HCT116 (cell line): ENCODE measurements around the gene RASIP1. TPM values are rescaled to one million over a fixed set of nuclear protein-coding genes. Genes with fewer than 3 reads are reported as not detected.

Source experiments
- ATAC-seq: fragments of 200-7000 bp; cut with Tn5 transposase; 2 replicates; pipeline ENCODE4 v1.9.1; 2020; ENCODE audit warnings: mild to moderate bottlenecking, moderate library complexity
- BruUV-seq: library from RNA; stranded (reverse); fragments of 400-500 nt; replicated peaks from 2 replicates; lab custom pipeline; 2021; lab: Mats Ljungman, UMichigan
- CTCF ChIA-PET: fragments of 300-600 bp; sonication (Branson Sonifier 250); formaldehyde crosslinking; loops from one replicate; lab custom pipeline; 2021; ENCODE audit warnings: antibody characterized with exemption; lab: Charles Lee
- POLR2A ChIA-PET: fragments of 300-600, 350-600 bp; sonication (Branson Sonifier 250); formaldehyde crosslinking; loops from one replicate; lab custom pipeline; 2021; ENCODE audit warnings: antibody characterized with exemption; lab: Charles Lee
- RAD21 ChIA-PET, 2 experiments: fragments of 300-600 bp; sonication (Branson Sonifier 250); formaldehyde crosslinking; loops; one replicate each; lab custom pipeline; 2023; ENCODE audit warnings: low total read pairs in 2 of 2; ENCODE audit not compliant: uncharacterized antibody in 2 of 2, unreplicated experiment in 2 of 2, low non-redundant PET in 1 of 2; lab: Charles Lee
- DNase-seq: peaks from one replicate; pipeline ENCODE4 v3.0.0-alpha.2; 2010; ENCODE audit warnings: low read depth, low spot score
- H2AFZ ChIP-seq: fragments of 200-600 bp; shearing (Covaris generic), sonication (generic); 2 replicates; pipeline ENCODE4 v1.6.1; 2017; ENCODE audit warnings: low read depth, mixed run types, mixed read lengths, antibody characterized with exemption, low read length; ENCODE audit not compliant: poor library complexity, severe bottlenecking
- H3K27ac ChIP-seq: 2 replicates; pipeline ENCODE4 v1.5.1; 2012; ENCODE audit warnings: low read depth, low read length
- H3K27me3 ChIP-seq: fragments of 200-600 bp; sonication (generic); 2 replicates; pipeline ENCODE4 v1.6.1; 2016; ENCODE audit warnings: mixed run types, low read length, mixed read lengths; ENCODE audit not compliant: insufficient read depth
- H3K36me3 ChIP-seq, 2 experiments: fragments of 200-500 bp in 1 of 2; fragments of 200-600 bp in 1 of 2; sonication (Bioruptor generic) in 1 of 2; sonication (generic) in 1 of 2; 2 replicates each; pipeline versions ENCODE4 v1.5.1 to v1.6.1; 2014 to 2016; ENCODE audit warnings: low read length in 2 of 2, inconsistent platforms in 1 of 2, mixed read lengths in 1 of 2, mixed run types in 1 of 2; ENCODE audit not compliant: insufficient read depth in 2 of 2, control insufficient read depth in 1 of 2
- H3K4me1 ChIP-seq, 2 experiments: fragments of 200-600 bp in 1 of 2; sonication (generic) in 1 of 2; 2 replicates each; pipeline versions ENCODE4 v1.5.1 to v1.6.1; 2012 to 2017; ENCODE audit warnings: low read length in 2 of 2, inconsistent platforms in 1 of 2, mild to moderate bottlenecking in 1 of 2, mixed read lengths in 1 of 2, mixed run types in 1 of 2, moderate library complexity in 1 of 2; ENCODE audit not compliant: insufficient read depth in 2 of 2, control insufficient read depth in 1 of 2
- H3K4me2 ChIP-seq: fragments of 200-600 bp; sonication (generic); 2 replicates; pipeline ENCODE4 v1.6.1; 2017; ENCODE audit warnings: mixed run types, low read length, mixed read lengths
- H3K4me3 ChIP-seq, 2 experiments: fragments of 200-600 bp in 1 of 2; sonication (generic) in 1 of 2; replicated peaks in 1 of 2; 2 replicates each; pipeline ENCODE4 v1.5.1; 2011 to 2016; ENCODE audit warnings: low read length in 2 of 2, control low read depth in 1 of 2, low read depth in 1 of 2, mild to moderate bottlenecking in 1 of 2, mixed read lengths in 1 of 2, mixed run types in 1 of 2
- H3K79me2 ChIP-seq: fragments of 200-600 bp; sonication (generic); 2 replicates; pipeline ENCODE4 v1.6.1; 2017; ENCODE audit warnings: mild to moderate bottlenecking, mixed run types, low read length, moderate library complexity, mixed read lengths; ENCODE audit not compliant: insufficient read depth
- H3K9ac ChIP-seq: fragments of 200-600 bp; sonication (generic); 2 replicates; pipeline ENCODE4 v1.6.1; 2016; ENCODE audit warnings: low read length, mixed read lengths
- H3K9me2 ChIP-seq: fragments of 200-600 bp; sonication (generic), shearing (Covaris generic); 2 replicates; pipeline ENCODE4 v1.6.1; 2017; ENCODE audit warnings: mixed run types, mild to moderate bottlenecking, moderate library complexity; ENCODE audit not compliant: insufficient read depth
- H3K9me3 ChIP-seq, 2 experiments: fragments of 200-500 bp in 1 of 2; fragments of 200-600 bp in 1 of 2; sonication (Bioruptor generic) in 1 of 2; sonication (generic) in 1 of 2; 2 replicates each; pipeline ENCODE4 v1.6.1; 2014 to 2017; ENCODE audit warnings: low read length in 2 of 2, mixed read lengths in 2 of 2, inconsistent platforms in 1 of 2, low read depth in 1 of 2, mild to moderate bottlenecking in 1 of 2, mixed run types in 1 of 2, moderate library complexity in 1 of 2; ENCODE audit not compliant: control insufficient read depth in 1 of 2, insufficient read depth in 1 of 2
- H4K20me1 ChIP-seq: fragments of 200-600 bp; sonication (generic), shearing (Covaris generic); 2 replicates; pipeline ENCODE4 v1.6.1; 2017; ENCODE audit warnings: mixed run types, mild to moderate bottlenecking, moderate library complexity; ENCODE audit not compliant: insufficient read depth
- ATF3 ChIP-seq: IDR thresholded peaks from 2 replicates; pipeline ENCODE4 v1.6.1; 2012
- CEBPB ChIP-seq: IDR thresholded peaks from 2 replicates; pipeline ENCODE4 v1.6.1; 2012; ENCODE audit warnings: low read depth
- CTCF ChIP-seq, 3 experiments: fragments of 200-600 bp in 1 of 3; sonication (generic) in 1 of 3; IDR thresholded peaks in 2 of 3; conservative IDR thresholded peaks in 1 of 3; 2 replicates each; pipeline ENCODE4 v1.5.1; 2012 to 2017; ENCODE audit warnings: low read depth in 2 of 3, low read length in 2 of 3, antibody characterized with exemption in 1 of 3, borderline replicate concordance in 1 of 3, control low read depth in 1 of 3, mild to moderate bottlenecking in 1 of 3, mixed read lengths in 1 of 3, mixed run types in 1 of 3, moderate library complexity in 1 of 3; ENCODE audit not compliant: insufficient read depth in 1 of 3
- ELF1 ChIP-seq: IDR thresholded peaks from 2 replicates; pipeline ENCODE4 v1.6.1; 2012; ENCODE audit warnings: low read depth, borderline replicate concordance
- EZH2 ChIP-seq: fragments of 200-600 bp; sonication (generic); IDR thresholded peaks from 2 replicates; pipeline ENCODE4 v1.6.1; 2017; ENCODE audit warnings: antibody characterized with exemption, mixed run types
- EZH2phosphoT487 ChIP-seq: fragments of 200-600 bp; IDR thresholded peaks from 2 replicates; pipeline ENCODE4 v1.6.1; 2018; ENCODE audit warnings: antibody characterized with exemption, borderline replicate concordance
- FOSL1 ChIP-seq: IDR thresholded peaks from 2 replicates; pipeline ENCODE4 v1.6.1; 2012; ENCODE audit warnings: low read depth
- JUND ChIP-seq: IDR thresholded peaks from 2 replicates; pipeline ENCODE4 v1.6.1; 2012
- MAX ChIP-seq: IDR thresholded peaks from 2 replicates; pipeline ENCODE4 v1.6.1; 2012
- POLR2AphosphoS5 ChIP-seq: IDR thresholded peaks from 2 replicates; pipeline ENCODE4 v1.6.1; 2011; ENCODE audit warnings: mild to moderate bottlenecking, low read depth, low read length, moderate library complexity
- RAD21 ChIP-seq: IDR thresholded peaks from 2 replicates; pipeline ENCODE4 v1.6.1; 2012; ENCODE audit warnings: low read depth, mild to moderate bottlenecking
- REST ChIP-seq: IDR thresholded peaks from 2 replicates; pipeline ENCODE4 v1.6.1; 2012; ENCODE audit warnings: low read depth
- SIN3A ChIP-seq: IDR thresholded peaks from 2 replicates; pipeline ENCODE4 v1.6.1; 2012; ENCODE audit warnings: low read depth
- SP1 ChIP-seq: IDR thresholded peaks from 2 replicates; pipeline ENCODE4 v1.6.1; 2012; ENCODE audit warnings: low read depth
- SRF ChIP-seq: IDR thresholded peaks from 2 replicates; pipeline ENCODE4 v1.6.1; 2012; ENCODE audit warnings: low read depth
- TCF7L2 ChIP-seq: IDR thresholded peaks from 2 replicates; pipeline ENCODE4 v1.7.0; 2011; ENCODE audit warnings: borderline replicate concordance, inconsistent platforms; ENCODE audit not compliant: insufficient read depth, insufficient read length; ENCODE audit errors: extremely low read depth
- YY1 ChIP-seq: IDR thresholded peaks from 2 replicates; pipeline ENCODE4 v1.6.1; 2011; ENCODE audit warnings: low read length, low read depth, moderate library complexity, mild to moderate bottlenecking; ENCODE audit not compliant: insufficient replicate concordance; ENCODE audit errors: extremely low read depth
- ZFX ChIP-seq: fragments of 450-650 bp; IDR thresholded peaks from 2 replicates; pipeline ENCODE4 v1.6.1; 2017
- ZNF274 ChIP-seq: fragments of 200-500 bp; sonication (Bioruptor generic); IDR thresholded peaks from 2 replicates; pipeline ENCODE4 v1.6.1; 2014; ENCODE audit warnings: mild to moderate bottlenecking, low read depth, low read length, inconsistent platforms
- intact Hi-C: fragments of 100-400 bp; cut with micrococcal nuclease; formaldehyde crosslinking; loops from 2 replicates; pipeline ENCODE4 v1.10.0; 2022
- total RNA-seq: library from RNA; stranded (reverse); gene quantifications from one replicate; pipeline ENCODE4 v1.2.1, GENCODE V29; 2021; ENCODE audit not compliant: unreplicated experiment

Gene RASIP1
- total RNA-seq, 1 experiment from 2014 or later = 1.9 TPM

DNA sequence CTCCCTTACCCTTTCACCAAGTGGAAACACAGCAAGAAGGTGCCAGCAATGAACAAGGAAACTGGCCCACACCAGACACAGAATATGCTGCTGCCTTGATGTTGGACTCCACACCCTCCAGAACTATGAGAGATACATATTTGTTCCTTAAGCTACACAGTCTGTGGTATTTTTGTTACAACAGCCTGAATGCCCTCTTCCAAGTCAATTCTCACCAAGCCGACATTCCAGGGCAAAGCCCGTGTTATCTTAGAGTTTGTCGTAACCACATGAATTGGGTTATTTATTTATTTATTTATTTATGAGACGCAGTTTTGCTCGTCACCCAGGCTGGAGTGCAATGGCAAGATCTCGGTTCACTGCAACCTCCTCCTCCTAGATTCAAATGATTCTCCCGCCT, 29.9 kb upstream of the RASIP1 start (continued):
- TF ChIP-seq ELF1 (no peak), ZFX (no peak)

DNA sequence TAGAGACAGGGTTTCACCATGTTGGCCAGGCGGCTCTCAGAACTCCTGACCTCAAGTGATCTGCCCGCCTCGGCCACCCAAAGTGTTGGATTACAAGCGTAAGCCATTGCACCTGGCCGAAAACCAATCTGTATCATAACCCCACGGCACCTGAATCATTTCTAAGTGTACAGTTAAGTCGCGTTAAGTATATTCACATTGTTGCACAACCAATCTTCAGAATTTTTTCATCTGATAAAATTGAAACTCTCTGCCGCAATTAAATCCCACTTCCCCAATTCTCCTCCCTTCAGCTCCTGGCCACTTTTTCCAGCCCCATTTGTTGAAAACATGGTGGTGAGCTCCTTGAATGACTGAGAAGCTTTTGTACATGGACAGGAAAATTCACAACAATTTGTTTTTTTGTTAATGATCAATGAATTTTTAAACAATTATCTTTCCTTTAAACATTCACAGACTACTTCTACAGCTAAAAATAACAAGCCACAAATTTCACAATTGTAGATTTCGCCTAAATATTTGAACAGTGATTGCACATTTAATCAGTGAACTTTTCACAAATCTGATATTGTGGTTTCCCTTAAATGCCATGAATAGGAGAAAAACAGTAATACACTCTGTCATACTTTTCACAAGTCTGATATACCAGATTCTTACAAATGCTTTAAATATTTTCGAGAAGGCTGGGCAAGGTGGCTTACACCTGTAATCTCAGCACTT, 28.7 kb upstream of the RASIP1 start:
- no peaks in the 10 kb centered on the region for H4K20me1 ChIP-seq
- H3K27ac ChIP-seq = peak overlapping the region; percentile 74; the same call in 1 of the 2 replicates
- no peaks in the 10 kb centered on the region for H3K9me2 ChIP-seq
- no peak overlapping the region for H3K4me3 ChIP-seq
- H3K4me2 ChIP-seq = no peak overlapping the region
- no peaks in the 10 kb centered on the region for H3K36me3 ChIP-seq
- H3K9ac ChIP-seq = no peak overlapping the region
- no peaks in the 10 kb centered on the region for H3K27me3 ChIP-seq
- H3K79me2 ChIP-seq = no peaks in the 10 kb centered on the region
- ATAC-seq (no peak), DNase-seq (no peak)
- H3K9me3 ChIP-seq = no peaks in the 10 kb centered on the region
- no TSS peak for BruUV-seq
- ChIA-PET RAD21 (no interaction called here), CTCF (no interaction called here), POLR2A (interaction anchor here (1.2 kb wide), 1 partner anchor 123 kb away, joined by 3 read pairs; the partner anchor contains the start of gene CA11)
- intact Hi-C loops = no loop called here
- peaks cover 12 to 25% of the 10 kb centered on the region in 2 experiments for H3K4me1 ChIP-seq
- no peak overlapping the region for H2AFZ ChIP-seq
- no peak for TF ChIP-seq RAD21
- TF ChIP-seq CEBPB = no peak
- no peak for TF ChIP-seq SIN3A
- TF ChIP-seq REST = no peak
- no peak for TF ChIP-seq MAX
- no peak for TF ChIP-seq SRF
- no peak for TF ChIP-seq POLR2AphosphoS5
- no peak for TF ChIP-seq FOSL1
- no peak for TF ChIP-seq YY1
- no peak for TF ChIP-seq ZNF274
- no peak for TF ChIP-seq JUND
- TF ChIP-seq EZH2phosphoT487 = no peak
- no peak for TF ChIP-seq TCF7L2
- no peak for TF ChIP-seq ATF3
- TF ChIP-seq CTCF (IDR thresholded peaks at IDR 0.05 in 2 of 3, conservative IDR thresholded peaks at IDR 0.05 in 1 of 3; ENCODE audit: borderline replicate concordance in 1 of 3, insufficient read depth in 1 of 3, low read depth in 2 of 3, low read length in 2 of 3) = no peak
- TF ChIP-seq SP1 = no peak
- no peak for TF ChIP-seq ELF1
- no peak for TF ChIP-seq ZFX
- no peak for TF ChIP-seq EZH2
